ENCODE results near the gene YAF2. TPM values are rescaled to one million over a fixed set of nuclear protein-coding genes. Genes with fewer than 3 reads are reported as not detected.

The YAF2 gene
- total and polyA plus RNA-seq, 12 donors, result 26.9 to 129 (median 79.3) TPM

- TF ChIP-seq, protein P1, sequence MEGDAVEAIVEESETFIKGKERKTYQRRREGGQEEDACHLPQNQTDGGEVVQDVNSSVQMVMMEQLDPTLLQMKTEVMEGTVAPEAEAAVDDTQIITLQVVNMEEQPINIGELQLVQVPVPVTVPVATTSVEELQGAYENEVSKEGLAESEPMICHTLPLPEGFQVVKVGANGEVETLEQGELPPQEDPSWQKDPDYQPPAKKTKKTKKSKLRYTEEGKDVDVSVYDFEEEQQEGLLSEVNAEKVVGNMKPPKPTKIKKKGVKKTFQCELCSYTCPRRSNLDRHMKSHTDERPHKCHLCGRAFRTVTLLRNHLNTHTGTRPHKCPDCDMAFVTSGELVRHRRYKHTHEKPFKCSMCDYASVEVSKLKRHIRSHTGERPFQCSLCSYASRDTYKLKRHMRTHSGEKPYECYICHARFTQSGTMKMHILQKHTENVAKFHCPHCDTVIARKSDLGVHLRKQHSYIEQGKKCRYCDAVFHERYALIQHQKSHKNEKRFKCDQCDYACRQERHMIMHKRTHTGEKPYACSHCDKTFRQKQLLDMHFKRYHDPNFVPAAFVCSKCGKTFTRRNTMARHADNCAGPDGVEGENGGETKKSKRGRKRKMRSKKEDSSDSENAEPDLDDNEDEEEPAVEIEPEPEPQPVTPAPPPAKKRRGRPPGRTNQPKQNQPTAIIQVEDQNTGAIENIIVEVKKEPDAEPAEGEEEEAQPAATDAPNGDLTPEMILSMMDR (IDR thresholded peaks at IDR 0.05), result no peak
- DNase-seq, result no peak
- ATAC-seq, result no peak
- Histone ChIP-seq H3K9me3 (no peaks in the 10 kb centered on the region), H3K27me3 (no peaks in the 10 kb centered on the region), H3K36me3 (no peaks in the 10 kb centered on the region), H3K27ac (no peak overlapping the region), H3K4me1 (peaks cover 0 to 5% (median 0%) of the 10 kb centered on the region in 9 donors), H3K4me3 (no peak overlapping the region)
- WGBS, 2 donors, result 92 to 97% methylated on average over 4 of the region's 4 CpGs
- intact Hi-C loops (cut with DNase I), result no loop called here
Measured at GRCh38 chr12:42275499-42275898, 37.5 kb upstream of the YAF2 start.

GRCh38 chr12:42273706-42274105 is 35.7 kb upstream of the YAF2 start:
- ATAC-seq, result no peak
- TF ChIP-seq, protein P1 (IDR thresholded peaks at IDR 0.05), result no peak
- WGBS, 2 donors, result 96 to 99% methylated on average over 21 of the region's 21 CpGs
- intact Hi-C loops (cut with DNase I), result no loop called here
- Histone ChIP-seq H3K9me3 (no peaks in the 10 kb centered on the region), H3K4me1 (peaks cover 0 to 5% (median 0%) of the 10 kb centered on the region in 9 donors), H3K27me3 (no peaks in the 10 kb centered on the region), H3K27ac (no peak overlapping the region), H3K4me3 (no peak overlapping the region), H3K36me3 (no peaks in the 10 kb centered on the region)
- DNase-seq, result no peak

DNA sequence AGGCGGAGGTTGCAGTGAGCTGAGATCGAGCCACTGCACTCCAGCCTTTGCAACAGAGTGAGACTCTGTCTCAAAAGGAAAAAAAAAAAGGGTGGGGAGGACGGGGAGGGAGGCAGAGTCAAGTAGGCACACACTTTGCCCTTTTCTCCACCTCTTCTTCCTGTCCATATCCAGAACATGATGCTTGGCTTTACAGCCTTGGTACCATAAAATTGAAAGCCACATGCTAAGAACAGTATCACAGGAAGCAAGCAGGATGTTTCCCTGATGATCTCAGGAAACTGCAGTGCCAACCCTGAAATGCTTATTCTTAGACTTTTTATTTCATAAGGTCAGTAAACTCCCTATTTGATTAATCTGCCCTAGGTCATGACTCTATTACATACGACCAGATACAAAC is 32.5 kb upstream of the YAF2 start:
- no peak overlapping the region for H3K27ac ChIP-seq
- peaks cover 0 to 5% (median 0%) of the 10 kb centered on the region in 9 donors for H3K4me1 ChIP-seq
- ATAC-seq (no peak), DNase-seq (no peak)
- no peaks in the 10 kb centered on the region for H3K36me3 ChIP-seq
- no peak overlapping the region for H3K4me3 ChIP-seq
- 63 to 64% methylated on average over 4 of the region's 4 CpGs for WGBS, 2 donors
- no peaks in the 10 kb centered on the region for H3K27me3 ChIP-seq
- H3K9me3 ChIP-seq, result no peaks in the 10 kb centered on the region
- intact Hi-C loops (cut with DNase I), result no loop called here
- TF ChIP-seq, protein P1 (IDR thresholded peaks at IDR 0.05), result no peak

GRCh38 chr12:42267413-42268190 is 29.6 kb upstream of the YAF2 start:
- DNase-seq (no peak), ATAC-seq (no peak)
- no peaks in the 10 kb centered on the region for H3K9me3 ChIP-seq
- 90 to 93% methylated on average over 15 of the region's 15 CpGs for WGBS, 2 donors
- peaks cover 0 to 5% (median 0%) of the 10 kb centered on the region in 9 donors for H3K4me1 ChIP-seq
- no peak overlapping the region for H3K27ac ChIP-seq
- TF ChIP-seq, protein P1 (IDR thresholded peaks at IDR 0.05), result no peak
- no peak overlapping the region for H3K4me3 ChIP-seq
- H3K27me3 ChIP-seq, result no peaks in the 10 kb centered on the region
- intact Hi-C loops (cut with DNase I), result no loop called here
- H3K36me3 ChIP-seq, result no peaks in the 10 kb centered on the region
